Suprapubic skin (tissue), 3 donors: ENCODE measurements around the gene RUBCN.
"Not testable (repeated sequence)": the region's sequence is repeated elsewhere in the genome, so short reads cannot be mapped to it uniquely, and the experiment has no call there.

Source experiments
- POLR2AphosphoS5 ChIP-seq, 3 donors: sonication (generic); formaldehyde crosslinking; IDR thresholded peaks; one replicate each; pipeline ENCODE4 v1.6.1; 2017; ENCODE audit warnings: antibody characterized with exemption in 3 of 3
- TF ChIP-seq, protein P1 (sequence below), 2 donors: fragments of 200-600 bp in 1 of 2; fragments of 450-650 bp in 1 of 2; sonication (generic) in 1 of 2; IDR thresholded peaks; one replicate each; pipeline ENCODE4 v1.5.1; 2016 to 2019; ENCODE audit warnings: antibody characterized with exemption in 2 of 2, mild to moderate bottlenecking in 1 of 2, moderate library complexity in 1 of 2

DNA sequence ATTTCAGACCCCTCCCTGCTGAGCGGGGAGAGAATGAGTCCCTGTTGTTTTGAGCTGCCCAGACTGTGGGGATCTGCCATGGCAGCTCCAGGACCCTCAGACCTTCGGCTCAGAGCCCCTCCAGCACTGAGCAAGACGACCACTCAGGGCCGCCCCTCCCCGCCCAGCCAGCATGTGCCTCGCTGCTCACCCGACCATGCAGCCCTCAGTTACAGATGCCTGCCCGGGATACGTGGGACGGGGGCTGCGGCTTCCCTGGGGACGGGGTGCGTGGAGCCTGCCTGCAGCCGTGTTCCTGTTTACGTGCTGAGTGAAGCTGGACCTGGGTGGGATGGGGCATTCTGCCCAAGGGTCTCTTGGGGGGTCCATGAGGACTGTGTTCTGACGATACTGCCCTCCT, 77.0 kb downstream of the RUBCN start:
- TF ChIP-seq, protein P1, sequence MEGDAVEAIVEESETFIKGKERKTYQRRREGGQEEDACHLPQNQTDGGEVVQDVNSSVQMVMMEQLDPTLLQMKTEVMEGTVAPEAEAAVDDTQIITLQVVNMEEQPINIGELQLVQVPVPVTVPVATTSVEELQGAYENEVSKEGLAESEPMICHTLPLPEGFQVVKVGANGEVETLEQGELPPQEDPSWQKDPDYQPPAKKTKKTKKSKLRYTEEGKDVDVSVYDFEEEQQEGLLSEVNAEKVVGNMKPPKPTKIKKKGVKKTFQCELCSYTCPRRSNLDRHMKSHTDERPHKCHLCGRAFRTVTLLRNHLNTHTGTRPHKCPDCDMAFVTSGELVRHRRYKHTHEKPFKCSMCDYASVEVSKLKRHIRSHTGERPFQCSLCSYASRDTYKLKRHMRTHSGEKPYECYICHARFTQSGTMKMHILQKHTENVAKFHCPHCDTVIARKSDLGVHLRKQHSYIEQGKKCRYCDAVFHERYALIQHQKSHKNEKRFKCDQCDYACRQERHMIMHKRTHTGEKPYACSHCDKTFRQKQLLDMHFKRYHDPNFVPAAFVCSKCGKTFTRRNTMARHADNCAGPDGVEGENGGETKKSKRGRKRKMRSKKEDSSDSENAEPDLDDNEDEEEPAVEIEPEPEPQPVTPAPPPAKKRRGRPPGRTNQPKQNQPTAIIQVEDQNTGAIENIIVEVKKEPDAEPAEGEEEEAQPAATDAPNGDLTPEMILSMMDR (IDR thresholded peaks at IDR 0.05), result not testable (repeated sequence)
- TF ChIP-seq POLR2AphosphoS5 (IDR thresholded peaks at IDR 0.05), result not testable (repeated sequence)
